Measurements from ENCODE around the gene CHST2. TPM values are rescaled to one million over a fixed set of nuclear protein-coding genes. Genes with fewer than 3 reads are reported as not detected.

The CHST2 gene
- total RNA-seq, 1 donor from 2014 or later = 4.5 TPM

- Mint-ChIP-seq H3K27me3 (ENCODE audit: low read depth) (peaks cover 7% of the 10 kb centered on the region), H3K4me1 (no peaks in the 10 kb centered on the region), H3K27ac (ENCODE audit: unreplicated experiment) (no peak overlapping the region), H3K9me3 (peaks cover 10% of the 10 kb centered on the region), H3K36me3 (ENCODE audit: low read depth) (no peaks in the 10 kb centered on the region), H3K4me3 (no peak overlapping the region)
- no peak for TF ChIP-seq CTCF (conservative IDR thresholded peaks at IDR 0.05)
- no peak for DNase-seq (ENCODE audit: low read depth, low spot score)
These were observed 19.1 kb upstream of the CHST2 start for GRCh38 chr3:143100451-143100850.

GRCh38 chr3:143101792-143102381 lies 17.7 kb upstream of the CHST2 start:
- DNase-seq (ENCODE audit: low read depth, low spot score) = no peak
- Mint-ChIP-seq H3K36me3 (ENCODE audit: low read depth) (no peaks in the 10 kb centered on the region), H3K27ac (ENCODE audit: unreplicated experiment) (no peak overlapping the region), H3K4me1 (no peaks in the 10 kb centered on the region), H3K4me3 (no peak overlapping the region), H3K9me3 (peaks cover 10% of the 10 kb centered on the region), H3K27me3 (ENCODE audit: low read depth) (peaks cover 7% of the 10 kb centered on the region)
- TF ChIP-seq CTCF (conservative IDR thresholded peaks at IDR 0.05) = no peak

DNA sequence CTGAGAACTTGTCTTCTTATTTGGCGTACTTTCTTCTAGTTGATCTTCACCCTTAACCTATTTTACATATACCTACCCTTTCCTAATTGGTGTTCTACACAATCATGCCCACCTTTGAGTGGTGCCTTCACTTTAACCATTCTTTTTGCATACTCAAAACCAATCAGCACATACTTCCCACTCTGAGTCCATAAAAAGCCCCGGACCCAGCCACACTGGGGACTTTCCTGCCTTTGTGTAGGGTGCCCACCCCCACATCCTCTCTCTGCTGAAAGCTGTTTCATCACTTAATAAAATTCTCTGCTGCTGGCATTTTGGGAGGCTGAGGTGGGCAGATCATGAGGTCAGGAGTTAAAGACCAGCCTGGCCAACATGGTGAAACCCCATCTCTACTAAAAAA lies 15.9 kb upstream of the CHST2 start:
- TF ChIP-seq CTCF (conservative IDR thresholded peaks at IDR 0.05) = no peak
- DNase-seq (ENCODE audit: low read depth, low spot score) = no peak
- no peaks in the 10 kb centered on the region for H3K36me3 Mint-ChIP-seq (ENCODE audit: low read depth)

GRCh38 chr3:143105170-143105569 lies 14.4 kb upstream of the CHST2 start:
- TF ChIP-seq CTCF (conservative IDR thresholded peaks at IDR 0.05) = no peak
- Mint-ChIP-seq H3K27me3 (ENCODE audit: low read depth) (no peaks in the 10 kb centered on the region), H3K4me1 (no peaks in the 10 kb centered on the region), H3K9me3 (peaks cover 9% of the 10 kb centered on the region), H3K4me3 (no peak overlapping the region), H3K36me3 (ENCODE audit: low read depth) (no peaks in the 10 kb centered on the region), H3K27ac (ENCODE audit: unreplicated experiment) (no peak overlapping the region)
- DNase-seq (ENCODE audit: low read depth, low spot score) = no peak

More for the DNA sequence above, 15.9 kb upstream of the CHST2 start:
- no peaks in the 10 kb centered on the region for H3K4me1 Mint-ChIP-seq
- peaks cover 7% of the 10 kb centered on the region for H3K27me3 Mint-ChIP-seq (ENCODE audit: low read depth)
- no peak overlapping the region for H3K4me3 Mint-ChIP-seq
- no peak overlapping the region for H3K27ac Mint-ChIP-seq (ENCODE audit: unreplicated experiment)
- H3K9me3 Mint-ChIP-seq = peaks cover 9% of the 10 kb centered on the region

DNA sequence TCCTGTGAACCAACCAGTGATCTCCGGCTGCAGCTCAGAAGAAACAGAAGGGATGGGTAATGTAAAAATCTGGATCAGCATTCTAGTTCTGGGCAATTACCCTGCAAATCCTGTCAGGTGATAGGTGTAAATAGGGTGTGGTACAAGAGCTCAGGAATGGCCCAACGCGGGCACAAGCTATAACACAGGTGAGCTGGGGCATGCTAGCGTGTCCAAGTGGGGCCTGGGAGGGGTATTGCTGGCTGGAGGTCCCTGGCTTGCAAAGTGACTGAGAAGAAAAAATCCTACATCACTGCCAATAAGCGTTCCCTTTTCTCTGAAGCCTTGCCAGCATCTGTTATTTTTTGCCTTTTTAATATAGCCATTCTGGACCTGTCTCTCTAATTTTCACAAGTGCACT lies 9.7 kb upstream of the CHST2 start:
- H3K4me1 Mint-ChIP-seq = no peaks in the 10 kb centered on the region
- no peak overlapping the region for H3K27ac Mint-ChIP-seq (ENCODE audit: unreplicated experiment)
- no peaks in the 10 kb centered on the region for H3K36me3 Mint-ChIP-seq (ENCODE audit: low read depth)
- H3K27me3 Mint-ChIP-seq (ENCODE audit: low read depth) = peaks cover 13% of the 10 kb centered on the region
- H3K4me3 Mint-ChIP-seq = no peak overlapping the region
- TF ChIP-seq CTCF (conservative IDR thresholded peaks at IDR 0.05) = no peak
- no peak for DNase-seq (ENCODE audit: low read depth, low spot score)
- peaks cover 5% of the 10 kb centered on the region for H3K9me3 Mint-ChIP-seq
